GM23248 (cell line): Measurements from ENCODE around the gene PRPS1. TPM values are rescaled to one million over a fixed set of nuclear protein-coding genes. Genes with fewer than 3 reads are reported as not detected.

Source experiments
- DNase-seq: peaks from one replicate; pipeline ENCODE4 v3.0.0-alpha.2; 2015
- H2AFZ ChIP-seq: fragments of 200-600 bp; sonication (generic); 2 replicates; pipeline ENCODE4 v1.6.1; 2016; ENCODE audit warnings: antibody characterized with exemption
- H3F3A ChIP-seq: fragments of 200-600 bp; sonication (generic); 2 replicates; pipeline ENCODE4 v1.6.1; 2016; ENCODE audit warnings: mild to moderate bottlenecking, antibody characterized with exemption, mixed run types; ENCODE audit not compliant: insufficient read depth
- H3K27ac ChIP-seq: fragments of 200-600 bp; sonication (generic); 2 replicates; pipeline ENCODE4 v1.5.1; 2016; ENCODE audit warnings: mild to moderate bottlenecking
- H3K27me3 ChIP-seq: fragments of 200-600 bp; sonication (generic); replicated peaks from 2 replicates; pipeline ENCODE4 v1.6.1; 2016; ENCODE audit warnings: mild to moderate bottlenecking; ENCODE audit not compliant: insufficient read depth
- H3K36me3 ChIP-seq: fragments of 200-600 bp; sonication (generic); 2 replicates; pipeline ENCODE4 v1.6.1; 2016; ENCODE audit warnings: low read depth, mild to moderate bottlenecking
- H3K4me1 ChIP-seq: fragments of 200-600 bp; sonication (generic); 2 replicates; pipeline ENCODE4 v1.6.1; 2016; ENCODE audit warnings: mild to moderate bottlenecking; ENCODE audit not compliant: insufficient read depth
- H3K4me2 ChIP-seq: fragments of 200-600 bp; sonication (generic); one replicate; pipeline ENCODE4 v1.6.1; 2016; ENCODE audit warnings: mild to moderate bottlenecking; ENCODE audit not compliant: unreplicated experiment
- H3K4me3 ChIP-seq: fragments of 200-600 bp; sonication (generic); 2 replicates; pipeline ENCODE4 v1.5.1; 2016; ENCODE audit warnings: mild to moderate bottlenecking
- H3K79me2 ChIP-seq: fragments of 200-600 bp; sonication (generic); 2 replicates; pipeline ENCODE4 v1.6.1; 2016; ENCODE audit warnings: mild to moderate bottlenecking; ENCODE audit not compliant: insufficient read depth
- H3K9ac ChIP-seq: fragments of 200-600 bp; sonication (generic); 2 replicates; pipeline ENCODE4 v1.6.1; 2016; ENCODE audit warnings: mild to moderate bottlenecking
- H3K9me2 ChIP-seq: fragments of 200-600 bp; sonication (generic); 2 replicates; pipeline ENCODE4 v1.6.1; 2016; ENCODE audit warnings: mixed run types, mild to moderate bottlenecking, moderate library complexity; ENCODE audit not compliant: insufficient read depth
- H3K9me3 ChIP-seq: fragments of 200-600 bp; sonication (generic); one replicate; pipeline ENCODE4 v1.6.1; 2017; ENCODE audit warnings: low read depth
- H4K20me1 ChIP-seq: fragments of 200-600 bp; sonication (generic); 2 replicates; pipeline ENCODE4 v1.6.0; 2016; ENCODE audit not compliant: insufficient read depth
- EZH2 ChIP-seq: fragments of 200-600 bp; sonication (generic); IDR thresholded peaks from 2 replicates; pipeline ENCODE4 v1.6.1; 2018; ENCODE audit warnings: antibody characterized with exemption, mild to moderate bottlenecking; ENCODE audit not compliant: insufficient read depth, poor library complexity, severe bottlenecking
- EZH2phosphoT487 ChIP-seq: fragments of 200-600 bp; sonication (generic); IDR thresholded peaks from 2 replicates; pipeline ENCODE4 v1.6.1; 2018; ENCODE audit warnings: antibody characterized with exemption, moderate library complexity, mild to moderate bottlenecking, low read depth; ENCODE audit not compliant: insufficient read depth
- WGBS, 2 experiments: methylation state at CpG; one replicate each; pipeline ENCODE4 v1.1.6; 2015 to 2017; ENCODE audit warnings: low lambda C conversion rate in 2 of 2, low coverage in 1 of 2; ENCODE audit errors: missing lambda C conversion rate in 2 of 2; 5-methylcytosine and 5-hydroxymethylcytosine counted together
- in situ Hi-C: fragments of 300-500 bp; cut with MboI; formaldehyde crosslinking; loops from 2 replicates; pipeline ENCODE4 v1.15.0; 2020
- polyA plus RNA-seq: library from polyadenylated mRNA; unstranded; fragments of >200 nt; fragmentation: Nextera tagmentation; extraction: Ambion mirVana; gene quantifications from 2 replicates; pipeline ENCODE4 v1.2.1, GENCODE V29; 2016
- total RNA-seq: library from RNA; depleted of rRNA; stranded (reverse); fragments of >200 nt; shearing (Covaris generic); gene quantifications from 2 replicates; pipeline ENCODE4 v1.2.3, GENCODE V29; 2014

PRPS1 gene
- total and polyA plus RNA-seq, 2 experiments from 2014 or later: 76.7 to 87.7 TPM

DNA sequence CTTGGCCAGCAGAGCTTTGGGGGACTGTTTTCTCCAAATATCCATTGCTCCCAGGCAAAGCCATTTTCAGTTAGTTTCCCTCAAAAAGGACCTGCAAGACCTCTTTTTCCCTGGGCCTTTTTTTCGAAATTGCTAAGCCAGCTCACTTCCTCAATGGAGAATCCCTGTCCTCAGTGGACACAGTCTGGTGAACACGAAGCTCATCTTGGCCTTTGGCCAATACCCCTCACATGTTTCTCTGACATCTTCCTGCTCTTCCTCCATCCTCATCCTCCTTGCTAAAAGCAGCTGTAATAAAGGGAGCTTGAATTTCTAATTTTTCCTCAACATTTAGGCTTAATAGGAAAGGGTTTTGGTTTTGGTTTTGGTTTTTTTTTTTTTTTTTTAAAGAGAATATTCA is 17.6 kb upstream of the PRPS1 start:
- Histone ChIP-seq H3K9ac (no peak overlapping the region), H3K9me2 (no peaks in the 10 kb centered on the region), H4K20me1 (no peaks in the 10 kb centered on the region), H3K27ac (no peak overlapping the region), H3K4me2 (no peak overlapping the region), H3K79me2 (no peaks in the 10 kb centered on the region), H3K4me3 (no peak overlapping the region), H2AFZ (no peak overlapping the region), H3K9me3 (no peaks in the 10 kb centered on the region), H3F3A (no peaks in the 10 kb centered on the region), H3K27me3 (no peaks in the 10 kb centered on the region), H3K4me1 (no peaks in the 10 kb centered on the region), H3K36me3 (no peaks in the 10 kb centered on the region)
- no peak for TF ChIP-seq EZH2
- TF ChIP-seq EZH2phosphoT487: no peak
- in situ Hi-C loops: no loop called here
- 47 to 51% methylated on average over 2 of the region's 2 CpGs for WGBS, 2 experiments
- DNase-seq: no peak

- H3K9ac ChIP-seq: no peak overlapping the region
- no peaks in the 10 kb centered on the region for H3K36me3 ChIP-seq
- 81 to 90% methylated on average over 7 of the region's 7 CpGs for WGBS, 2 experiments
- H2AFZ ChIP-seq: no peak overlapping the region
- H3K27ac ChIP-seq: no peak overlapping the region
- no peaks in the 10 kb centered on the region for H4K20me1 ChIP-seq
- no peaks in the 10 kb centered on the region for H3K27me3 ChIP-seq
- in situ Hi-C loops: no loop called here
- H3K4me3 ChIP-seq: no peak overlapping the region
- no peak for TF ChIP-seq EZH2phosphoT487
- TF ChIP-seq EZH2: no peak
- H3K9me2 ChIP-seq: no peaks in the 10 kb centered on the region
- no peak overlapping the region for H3K4me2 ChIP-seq
- H3F3A ChIP-seq: no peaks in the 10 kb centered on the region
- H3K9me3 ChIP-seq: no peaks in the 10 kb centered on the region
- DNase-seq: no peak
- no peaks in the 10 kb centered on the region for H3K4me1 ChIP-seq
- no peaks in the 10 kb centered on the region for H3K79me2 ChIP-seq
Observed at GRCh38 chrX:107619885-107620322, 8.4 kb upstream of the PRPS1 start.

DNA sequence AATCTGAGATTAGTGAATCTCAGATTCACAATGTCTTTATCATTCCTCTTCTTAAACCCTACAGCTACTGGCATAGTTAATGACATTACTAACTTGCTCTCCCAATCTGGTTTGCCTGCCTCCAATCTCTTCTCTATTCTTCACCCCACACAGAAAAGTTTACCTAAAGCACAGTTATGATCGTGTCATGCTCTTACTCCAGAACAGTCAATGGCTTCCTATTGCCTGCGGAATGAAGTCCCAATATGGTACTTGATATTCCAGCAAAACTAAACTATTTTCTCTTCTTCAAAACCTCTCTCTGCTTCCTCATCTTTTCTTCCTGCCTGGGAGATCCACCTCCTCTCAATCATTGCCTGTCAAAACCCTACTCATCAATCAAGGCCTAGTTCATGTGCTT is 3.4 kb upstream of the PRPS1 start:
- no peak for DNase-seq

DNA sequence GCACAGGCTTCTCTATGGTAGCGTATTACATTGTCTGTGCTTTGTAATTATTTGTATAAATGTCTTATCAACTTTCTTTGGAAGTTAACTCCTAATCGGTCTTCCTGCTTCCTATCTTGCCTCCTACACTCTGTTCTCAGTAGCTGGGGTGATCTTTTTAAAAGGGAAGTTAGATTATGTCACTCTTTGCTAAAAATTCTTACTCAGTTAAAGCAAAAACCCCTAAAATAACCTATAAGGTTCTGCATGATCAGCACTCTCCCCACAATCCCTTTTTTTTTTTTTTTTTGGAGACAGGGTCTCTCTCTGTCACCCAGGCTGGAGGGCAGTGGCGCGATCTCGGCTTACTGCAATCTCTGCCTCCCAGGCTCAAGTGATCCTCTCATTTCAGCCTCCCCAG is 2.6 kb upstream of the PRPS1 start:
- H2AFZ ChIP-seq: no peak overlapping the region
- peaks cover 21% of the 10 kb centered on the region for H3K79me2 ChIP-seq
- 88 to 95% methylated on average over 2 to 5 of the region's 5 CpGs for WGBS, 2 experiments
- no peaks in the 10 kb centered on the region for H4K20me1 ChIP-seq
- in situ Hi-C loops: no loop called here
- peaks cover 4% of the 10 kb centered on the region; the same call in 1 of the 2 replicates for H3F3A ChIP-seq
- H3K9me2 ChIP-seq: no peaks in the 10 kb centered on the region
- no peak overlapping the region for H3K4me3 ChIP-seq
- H3K27ac ChIP-seq: no peak overlapping the region
- no peaks in the 10 kb centered on the region for H3K27me3 ChIP-seq
- 0 out of 2 replicates have a peak, but pooled peaks cover 3% of the 10 kb centered on the region for H3K4me1 ChIP-seq
- no peak overlapping the region for H3K9ac ChIP-seq
- no peak for DNase-seq
- no peak overlapping the region for H3K4me2 ChIP-seq
- no peaks in the 10 kb centered on the region for H3K9me3 ChIP-seq
- TF ChIP-seq EZH2phosphoT487: no peak
- TF ChIP-seq EZH2: no peak
- no peaks in the 10 kb centered on the region for H3K36me3 ChIP-seq

More for the DNA sequence above, 3.4 kb upstream of the PRPS1 start:
- peaks cover 12% of the 10 kb centered on the region for H3K79me2 ChIP-seq
- no peaks in the 10 kb centered on the region for H3K4me1 ChIP-seq
- no peaks in the 10 kb centered on the region for H3K9me3 ChIP-seq
- no peak overlapping the region for H3K4me2 ChIP-seq
- no peaks in the 10 kb centered on the region for H4K20me1 ChIP-seq
- in situ Hi-C loops: no loop called here
- H3K36me3 ChIP-seq: no peaks in the 10 kb centered on the region
- no peaks in the 10 kb centered on the region for H3K27me3 ChIP-seq
- no peak overlapping the region for H3K9ac ChIP-seq
- H2AFZ ChIP-seq: no peak overlapping the region
- TF ChIP-seq EZH2phosphoT487: no peak
- no peak for TF ChIP-seq EZH2
- no peak overlapping the region for H3K27ac ChIP-seq
- H3K4me3 ChIP-seq: no peak overlapping the region
- peaks cover 4% of the 10 kb centered on the region; the same call in 1 of the 2 replicates for H3F3A ChIP-seq
- H3K9me2 ChIP-seq: no peaks in the 10 kb centered on the region
- WGBS, 2 experiments: 100% methylated on average over 2 of the region's 2 CpGs

DNA sequence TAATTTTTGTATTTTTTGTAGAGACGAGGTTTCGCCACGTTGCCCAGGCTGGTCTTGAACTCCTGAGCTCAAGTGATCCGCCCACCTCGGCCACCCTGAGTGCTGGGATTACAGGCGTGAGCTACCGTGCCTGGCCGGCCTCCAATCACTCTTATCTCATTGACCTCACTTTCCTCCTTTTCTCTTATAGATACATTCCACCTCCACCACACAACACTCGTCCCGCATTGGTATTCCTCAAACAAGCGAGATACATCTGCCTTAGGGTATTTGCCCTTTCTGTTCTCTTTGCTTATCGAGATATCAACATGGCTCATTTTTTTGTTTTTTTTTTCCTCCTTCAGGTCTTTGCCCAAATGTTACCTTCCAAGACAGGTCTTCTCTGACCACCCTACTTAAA is 1.8 kb upstream of the PRPS1 start:
- Histone ChIP-seq H3K27me3 (no peaks in the 10 kb centered on the region), H3K4me1 (0 out of 2 replicates have a peak, but pooled peaks cover 3% of the 10 kb centered on the region), H4K20me1 (no peaks in the 10 kb centered on the region), H3K9ac (no peak overlapping the region), H3K4me2 (no peak overlapping the region), H3F3A (peaks cover 4% of the 10 kb centered on the region; the same call in 1 of the 2 replicates), H3K4me3 (no peak overlapping the region), H3K36me3 (no peaks in the 10 kb centered on the region), H3K79me2 (peaks cover 28% of the 10 kb centered on the region), H3K9me2 (no peaks in the 10 kb centered on the region), H3K27ac (no peak overlapping the region), H3K9me3 (no peaks in the 10 kb centered on the region), H2AFZ (no peak overlapping the region)
- TF ChIP-seq EZH2: no peak
- TF ChIP-seq EZH2phosphoT487: no peak
- DNase-seq: no peak
- WGBS, 2 experiments: 97 to 100% methylated on average over 6 to 12 of the region's 12 CpGs
- in situ Hi-C loops: no loop called here
